ENCODE data around the gene CDK15.
A peak's percentile ranks its signal among the peaks of the same experiment; 100 is the strongest.
"Not testable (repeated sequence)": the region's sequence is repeated elsewhere in the genome, so short reads cannot be mapped to it uniquely, and the experiment has no call there.

The CDK15 gene

GRCh38 chr2:201806442-201807170 lies at the start of gene CDK15:
TSS of gene CDK15 (plus strand) at chr2:201806537. CDS start at chr2:201806665, 128 bp downstream.
- DNase-seq (ENCODE audit: low read depth): no peak

GRCh38 chr2:201758234-201758633 lies 48.1 kb upstream of the CDK15 start:
- no peak for DNase-seq (ENCODE audit: low read depth)

GRCh38 chr2:201758873-201759272 lies 47.5 kb upstream of the CDK15 start:
- DNase-seq (ENCODE audit: low read depth): no peak

- no peak for DNase-seq (ENCODE audit: low read depth)
Observed at GRCh38 chr2:201759567-201759966, 46.8 kb upstream of the CDK15 start.

GRCh38 chr2:201761101-201761500 lies 45.2 kb upstream of the CDK15 start:
- no peak for DNase-seq (ENCODE audit: low read depth)

- DNase-seq (ENCODE audit: low read depth): not testable (repeated sequence)
Observed at GRCh38 chr2:201764469-201764868, 41.9 kb upstream of the CDK15 start.

GRCh38 chr2:201765799-201766198 lies 40.5 kb upstream of the CDK15 start:
- DNase-seq (ENCODE audit: low read depth): no peak

GRCh38 chr2:201768918-201769317 lies 37.4 kb upstream of the CDK15 start:
- no peak for DNase-seq (ENCODE audit: low read depth)

- no peak for DNase-seq (ENCODE audit: low read depth)
Observed at GRCh38 chr2:201769666-201770373, 36.5 kb upstream of the CDK15 start.

- DNase-seq (ENCODE audit: low read depth): no peak
Observed at GRCh38 chr2:201773990-201774389, 32.3 kb upstream of the CDK15 start.

- DNase-seq (ENCODE audit: low read depth): no peak
Observed at GRCh38 chr2:201774546-201774945, 31.8 kb upstream of the CDK15 start.

- DNase-seq (ENCODE audit: low read depth): no peak
Observed at GRCh38 chr2:201775326-201775725, 31.0 kb upstream of the CDK15 start.

GRCh38 chr2:201777043-201777442 lies 29.3 kb upstream of the CDK15 start:
- DNase-seq (ENCODE audit: low read depth): no peak

- no peak for DNase-seq (ENCODE audit: low read depth)
Observed at GRCh38 chr2:201777869-201778268, 28.5 kb upstream of the CDK15 start.

GRCh38 chr2:201779901-201780673 lies 26.2 kb upstream of the CDK15 start:
- DNase-seq (ENCODE audit: low read depth): no peak

GRCh38 chr2:201780674-201781493 lies 25.5 kb upstream of the CDK15 start, which contains the start of gene ALS2:
TSS of gene ALS2 (minus strand) at chr2:201780933. CDS start at chr2:201768885, 12,048 bp downstream.
- peak; percentile 99 for DNase-seq (ENCODE audit: low read depth)

- no peak for DNase-seq (ENCODE audit: low read depth)
Observed at GRCh38 chr2:201781557-201782051, 24.7 kb upstream of the CDK15 start.

GRCh38 chr2:201784563-201784962 lies 21.8 kb upstream of the CDK15 start:
- DNase-seq (ENCODE audit: low read depth): no peak

- DNase-seq (ENCODE audit: low read depth): no peak
Observed at GRCh38 chr2:201785135-201785534, 21.2 kb upstream of the CDK15 start.

- no peak for DNase-seq (ENCODE audit: low read depth)
Observed at GRCh38 chr2:201786471-201786870, 19.9 kb upstream of the CDK15 start.

GRCh38 chr2:201788371-201788770 lies 18.0 kb upstream of the CDK15 start:
- no peak for DNase-seq (ENCODE audit: low read depth)

GRCh38 chr2:201789395-201789794 lies 16.9 kb upstream of the CDK15 start:
- DNase-seq (ENCODE audit: low read depth): no peak
